ACC112 (cell line): Measurements from ENCODE around the gene TWIST2.

Source experiments
- H2AFZ ChIP-seq: fragments of 200-600 bp; sonication (generic); one replicate; pipeline ENCODE4 v1.6.0; 2017; ENCODE audit warnings: antibody characterized with exemption, low read length; ENCODE audit not compliant: unreplicated experiment
- H3K27ac ChIP-seq: fragments of 200-600 bp; sonication (generic); 2 replicates; pipeline ENCODE4 v1.5.1; 2014; ENCODE audit warnings: low read depth, mild to moderate bottlenecking, antibody characterized with exemption, low read length, moderate library complexity
- H3K27me3 ChIP-seq: fragments of 200-600 bp; sonication (generic); 2 replicates; pipeline ENCODE4 v1.6.1; 2014; ENCODE audit warnings: mild to moderate bottlenecking, antibody characterized with exemption, low read length, moderate library complexity, mixed read lengths; ENCODE audit not compliant: insufficient read depth
- H3K36me3 ChIP-seq: fragments of 200-600 bp; sonication (generic); 2 replicates; pipeline ENCODE4 v1.6.1; 2016; ENCODE audit warnings: mild to moderate bottlenecking, antibody characterized with exemption, low read length, moderate library complexity, mixed read lengths; ENCODE audit not compliant: insufficient read depth
- H3K4me1 ChIP-seq: fragments of 200-600 bp; sonication (generic); one replicate; pipeline ENCODE4 v1.6.1; 2016; ENCODE audit warnings: low read length, mixed read lengths; ENCODE audit not compliant: insufficient read depth, unreplicated experiment, control insufficient read depth
- H3K4me3 ChIP-seq: fragments of 200-600 bp; sonication (generic); 2 replicates; pipeline ENCODE4 v1.5.1; 2014; ENCODE audit warnings: mild to moderate bottlenecking, low read depth, low read length
- H3K79me2 ChIP-seq: fragments of 200-600 bp; sonication (generic); one replicate; pipeline ENCODE4 v1.6.0; 2016; ENCODE audit warnings: low read length; ENCODE audit not compliant: control insufficient read depth, unreplicated experiment, insufficient read depth

The TWIST2 gene

GRCh38 chr2:238928520-238929241 is 80.8 kb downstream of the TWIST2 start:
- H3K79me2 ChIP-seq = no peaks in the 10 kb centered on the region
- no peak overlapping the region for H2AFZ ChIP-seq
- no peak overlapping the region for H3K4me3 ChIP-seq
- H3K27ac ChIP-seq = peak overlapping the region; percentile 65; the same call in 1 of the 2 replicates
- H3K27me3 ChIP-seq = peaks cover 6% of the 10 kb centered on the region
- peaks cover 14% of the 10 kb centered on the region for H3K4me1 ChIP-seq
- no peaks in the 10 kb centered on the region; the same call in 1 of the 2 replicates for H3K36me3 ChIP-seq

GRCh38 chr2:238929242-238930081 is 81.6 kb downstream of the TWIST2 start:
- H2AFZ ChIP-seq = peak overlapping the region; percentile 67
- peaks cover 14% of the 10 kb centered on the region for H3K4me1 ChIP-seq
- H3K4me3 ChIP-seq = no peak overlapping the region
- no peaks in the 10 kb centered on the region for H3K79me2 ChIP-seq
- H3K36me3 ChIP-seq = no peaks in the 10 kb centered on the region; the same call in 1 of the 2 replicates
- peaks cover 13% of the 10 kb centered on the region for H3K27me3 ChIP-seq
- H3K27ac ChIP-seq = peak overlapping the region; percentile 65

GRCh38 chr2:238930216-238930615 is 82.3 kb downstream of the TWIST2 start:
- H3K4me1 ChIP-seq = peaks cover 14% of the 10 kb centered on the region
- no peak overlapping the region for H3K4me3 ChIP-seq
- H3K36me3 ChIP-seq = no peaks in the 10 kb centered on the region; the same call in 1 of the 2 replicates
- 0 out of 2 replicates have a peak overlapping the region, but pooled peaks have one; percentile 65 for H3K27ac ChIP-seq
- no peak overlapping the region for H2AFZ ChIP-seq
- no peaks in the 10 kb centered on the region for H3K79me2 ChIP-seq
- H3K27me3 ChIP-seq = peaks cover 18% of the 10 kb centered on the region

- Histone ChIP-seq H3K4me1 (peaks cover 20% of the 10 kb centered on the region), H3K36me3 (no peaks in the 10 kb centered on the region; the same call in 1 of the 2 replicates), H3K4me3 (no peak overlapping the region), H3K27me3 (peaks cover 16% of the 10 kb centered on the region), H3K27ac (no peak overlapping the region), H2AFZ (no peak overlapping the region), H3K79me2 (no peaks in the 10 kb centered on the region)
Observed at GRCh38 chr2:238936162-238937052, 88.5 kb downstream of the TWIST2 start.

GRCh38 chr2:238938003-238938400 is 90.1 kb downstream of the TWIST2 start:
- Histone ChIP-seq H2AFZ (peak overlapping the region; percentile 4), H3K79me2 (no peaks in the 10 kb centered on the region), H3K36me3 (no peaks in the 10 kb centered on the region; the same call in 1 of the 2 replicates), H3K4me1 (peaks cover 28% of the 10 kb centered on the region), H3K27me3 (peaks cover 16% of the 10 kb centered on the region), H3K4me3 (no peak overlapping the region), H3K27ac (peak overlapping the region; percentile 76)

GRCh38 chr2:238938401-238939055 is 90.6 kb downstream of the TWIST2 start:
- H3K36me3 ChIP-seq = no peaks in the 10 kb centered on the region
- peaks cover 28% of the 10 kb centered on the region for H3K4me1 ChIP-seq
- H3K79me2 ChIP-seq = no peaks in the 10 kb centered on the region
- H3K27me3 ChIP-seq = peaks cover 13% of the 10 kb centered on the region
- H3K4me3 ChIP-seq = no peak overlapping the region
- peak overlapping the region; percentile 76 for H3K27ac ChIP-seq
- H2AFZ ChIP-seq = peak overlapping the region; percentile 4

GRCh38 chr2:238939074-238939473 is 91.2 kb downstream of the TWIST2 start:
- H3K27me3 ChIP-seq = 0 out of 2 replicates have a peak, but pooled peaks cover 8% of the 10 kb centered on the region
- H3K4me1 ChIP-seq = peaks cover 28% of the 10 kb centered on the region
- no peak overlapping the region for H2AFZ ChIP-seq
- no peaks in the 10 kb centered on the region for H3K79me2 ChIP-seq
- peak overlapping the region; percentile 76 for H3K27ac ChIP-seq
- no peak overlapping the region for H3K4me3 ChIP-seq
- no peaks in the 10 kb centered on the region for H3K36me3 ChIP-seq

GRCh38 chr2:238939521-238940403 is 91.9 kb downstream of the TWIST2 start:
- Histone ChIP-seq H3K36me3 (no peaks in the 10 kb centered on the region), H2AFZ (no peak overlapping the region), H3K27me3 (0 out of 2 replicates have a peak, but pooled peaks cover 1% of the 10 kb centered on the region), H3K4me1 (peaks cover 28% of the 10 kb centered on the region), H3K27ac (peak overlapping the region; percentile 76), H3K4me3 (no peak overlapping the region), H3K79me2 (no peaks in the 10 kb centered on the region)

- no peak overlapping the region for H2AFZ ChIP-seq
- H3K79me2 ChIP-seq = no peaks in the 10 kb centered on the region
- no peaks in the 10 kb centered on the region for H3K27me3 ChIP-seq
- no peak overlapping the region for H3K27ac ChIP-seq
- H3K36me3 ChIP-seq = no peaks in the 10 kb centered on the region
- H3K4me3 ChIP-seq = no peak overlapping the region
- H3K4me1 ChIP-seq = peaks cover 28% of the 10 kb centered on the region
Observed at GRCh38 chr2:238940806-238941205, 92.9 kb downstream of the TWIST2 start.
